HepG2 (cell line): Measurements from ENCODE around the gene NNMT. TPM values are rescaled to one million over a fixed set of nuclear protein-coding genes. Genes with fewer than 3 reads are reported as not detected.

ENCODE experiments used
- ATAC-seq: fragments of 200-7000 bp; cut with Tn5 transposase; 3 replicates; pipeline ENCODE4 v1.9.1; 2020; ENCODE audit warnings: mild to moderate bottlenecking, moderate library complexity
- BruUV-seq: library from RNA; stranded (reverse); fragments of 400-500 nt; replicated peaks from 2 replicates; lab custom pipeline; 2021; lab: Mats Ljungman, UMichigan
- CTCF ChIA-PET: fragments of 300-600 bp; formaldehyde crosslinking; extraction: SDS; loops from one replicate; lab custom pipeline; 2021; ENCODE audit warnings: low total read pairs, inconsistent platforms, low intra/inter-chr PET ratio; lab: Yijun Ruan, JAX
- POLR2A ChIA-PET: fragments of 350-600 bp; sonication (Branson Sonifier 250); formaldehyde crosslinking; loops from one replicate; lab custom pipeline; 2020; ENCODE audit warnings: antibody characterized with exemption, inconsistent platforms; lab: Yijun Ruan, JAX
- DNase-seq: peaks from one replicate; pipeline ENCODE4 v3.0.0-alpha.2; 2015; ENCODE audit warnings: low spot score
- FAIRE-seq: peaks from 3 replicates; lab custom pipeline; 2011; peaks lifted over from hg19 to GRCh38; lab: Jason Lieb, UNC
- H2AFZ ChIP-seq: one replicate; pipeline ENCODE4 v1.6.1; 2011; ENCODE audit warnings: low read length, inconsistent platforms
- H3K27ac ChIP-seq: fragments of 300-600 bp; 3 replicates; pipeline ENCODE4 v1.8.0; 2011; ENCODE audit warnings: mixed run types, mild to moderate bottlenecking, mixed read lengths, low read length, inconsistent platforms; ENCODE audit not compliant: insufficient read depth; ENCODE audit errors: extremely low read length
- H3K27me3 ChIP-seq, 2 experiments: fragments of 200-600 bp in 1 of 2; 2 replicates in 1 of 2; 3 replicates in 1 of 2; pipeline versions ENCODE4 v1.6.0 to v1.8.0; 2011; ENCODE audit warnings: low read length in 2 of 2, mild to moderate bottlenecking in 2 of 2, moderate library complexity in 2 of 2, inconsistent platforms in 1 of 2; ENCODE audit not compliant: insufficient read depth in 2 of 2, control insufficient read depth in 1 of 2
- H3K36me3 ChIP-seq, 2 experiments: fragments of 200-600 bp in 1 of 2; replicated peaks in 1 of 2; 2 replicates in 1 of 2; 3 replicates in 1 of 2; pipeline versions ENCODE4 v1.5.1 to v1.8.0; 2011; ENCODE audit warnings: low read length in 2 of 2, inconsistent platforms in 1 of 2; ENCODE audit not compliant: insufficient read depth in 2 of 2, control insufficient read depth in 1 of 2
- H3K4me1 ChIP-seq: 2 replicates; pipeline ENCODE4 v1.5.1; 2012; ENCODE audit warnings: low read length, inconsistent platforms; ENCODE audit not compliant: insufficient read depth
- H3K4me2 ChIP-seq: 2 replicates; pipeline ENCODE4 v1.6.0; 2011; ENCODE audit warnings: low read depth, low read length, inconsistent platforms
- H3K4me3 ChIP-seq, 3 experiments: fragments of 200-600 bp in 1 of 3; sonication (generic), shearing (Covaris generic) in 1 of 3; replicated peaks in 1 of 3; 2 replicates each; pipeline ENCODE4 v1.5.1; 2011 to 2016; ENCODE audit warnings: low read length in 3 of 3, inconsistent platforms in 2 of 3, low read depth in 2 of 3, mild to moderate bottlenecking in 2 of 3, control low read depth in 1 of 3, mixed read lengths in 1 of 3; ENCODE audit not compliant: insufficient read depth in 1 of 3
- H3K79me2 ChIP-seq: one replicate; pipeline ENCODE4 v1.6.1; 2011; ENCODE audit warnings: low read length, inconsistent platforms; ENCODE audit not compliant: insufficient read depth
- H3K9ac ChIP-seq: 2 replicates; pipeline ENCODE4 v1.6.0; 2011; ENCODE audit warnings: mild to moderate bottlenecking, low read depth, low read length, inconsistent platforms; ENCODE audit not compliant: insufficient read depth
- H3K9me3 ChIP-seq: 2 replicates; pipeline ENCODE4 v1.5.1; 2012; ENCODE audit warnings: mild to moderate bottlenecking, low read length
- H4K20me1 ChIP-seq: 2 replicates; pipeline ENCODE4 v1.6.0; 2011; ENCODE audit warnings: inconsistent platforms, mild to moderate bottlenecking, low read length, moderate library complexity; ENCODE audit not compliant: insufficient read depth
- DPF2 ChIP-seq: sonication (generic); formaldehyde crosslinking; IDR thresholded peaks from 2 replicates; pipeline ENCODE4 v1.4.0; 2020; ENCODE audit warnings: mild to moderate bottlenecking, low read depth, missing genetic modification reagents, borderline replicate concordance
- GABPB1 ChIP-seq: IDR thresholded peaks from 2 replicates; pipeline ENCODE4 v1.6.1; 2016; ENCODE audit warnings: mild to moderate bottlenecking, missing genetic modification reagents, moderate library complexity, missing compliant biosample characterization
- GPN1 ChIP-seq: sonication (generic); formaldehyde crosslinking; IDR thresholded peaks from 2 replicates; pipeline ENCODE4 v1.5.1; 2020; ENCODE audit warnings: missing genetic modification reagents, borderline replicate concordance
- KLF16 ChIP-seq, 2 experiments: sonication (generic) in 1 of 2; formaldehyde crosslinking in 1 of 2; IDR thresholded peaks; 2 replicates each; pipeline versions ENCODE4 v1.6.1 to v1.8.0; 2016 to 2023; ENCODE audit warnings: missing genetic modification reagents in 2 of 2, missing compliant biosample characterization in 1 of 2
- MTA1 ChIP-seq: sonication (generic); formaldehyde crosslinking; IDR thresholded peaks from 2 replicates; pipeline ENCODE4 v1.4.0; 2020; ENCODE audit warnings: missing genetic modification reagents, mild to moderate bottlenecking, borderline replicate concordance
- NFE2 ChIP-seq: sonication (generic); formaldehyde crosslinking; IDR thresholded peaks from 2 replicates; pipeline ENCODE4 v1.4.0; 2020; ENCODE audit warnings: missing genetic modification reagents
- NFYB ChIP-seq: sonication (generic); formaldehyde crosslinking; IDR thresholded peaks from 2 replicates; pipeline ENCODE4 v1.4.0; 2020; ENCODE audit warnings: missing genetic modification reagents
- NONO ChIP-seq, 2 experiments: fragments of 450-650 bp in 1 of 2; sonication (generic) in 1 of 2; formaldehyde crosslinking in 1 of 2; IDR thresholded peaks in 1 of 2; conservative IDR thresholded peaks in 1 of 2; 2 replicates each; pipeline versions ENCODE4 v1.6.1 to v1.8.0; 2017 to 2022; ENCODE audit warnings: mild to moderate bottlenecking in 1 of 2, missing genetic modification reagents in 1 of 2, moderate library complexity in 1 of 2
- PAWR ChIP-seq: sonication (generic); formaldehyde crosslinking; IDR thresholded peaks from 2 replicates; pipeline ENCODE4 v1.4.0; 2020; ENCODE audit warnings: missing genetic modification reagents, mild to moderate bottlenecking, borderline replicate concordance
- RCOR2 ChIP-seq: IDR thresholded peaks from 2 replicates; pipeline ENCODE4 v1.6.1; 2016; ENCODE audit warnings: missing biosample characterization, missing genetic modification reagents
- TBX3 ChIP-seq: fragments of 450-650 bp; IDR thresholded peaks from 2 replicates; pipeline ENCODE4 v1.6.1; 2017; ENCODE audit warnings: antibody characterized with exemption, mild to moderate bottlenecking, inconsistent platforms, borderline replicate concordance
- ZNF251 ChIP-seq: sonication (generic); formaldehyde crosslinking; IDR thresholded peaks from 2 replicates; pipeline ENCODE4 v1.9.0; 2021; ENCODE audit warnings: mild to moderate bottlenecking, missing genetic modification reagents
- ZNF605 ChIP-seq: sonication (generic); formaldehyde crosslinking; IDR thresholded peaks from 2 replicates; pipeline ENCODE4 v1.8.0; 2022; ENCODE audit warnings: mild to moderate bottlenecking, missing genetic modification reagents
- ZNF674 ChIP-seq: sonication (generic); formaldehyde crosslinking; IDR thresholded peaks from 2 replicates; pipeline ENCODE4 v1.5.0; 2020; ENCODE audit warnings: low read depth, mild to moderate bottlenecking, missing genetic modification reagents
- WGBS: methylation state at CpG from one replicate; pipeline ENCODE4 v1.1.6; 2017; ENCODE audit warnings: low lambda C conversion rate; 5-methylcytosine and 5-hydroxymethylcytosine counted together
- in situ Hi-C: cut with HindIII; loops from 2 replicates; pipeline ENCODE4 v1.10.0; 2017; ENCODE audit warnings: low pct_unique_long_range_greater_than_20kb; ENCODE audit not compliant: extremely low pct_ligation_motif_present
- intact Hi-C: fragments of 100-400 bp; cut with micrococcal nuclease; formaldehyde crosslinking; loops from one replicate; pipeline ENCODE4 v1.10.0; 2022; ENCODE audit not compliant: unreplicated experiment
- polyA plus RNA-seq, 8 experiments: library from polyadenylated mRNA; depleted of rRNA in 3 of 8; stranded (reverse) in 7 of 8; unstranded in 1 of 8; fragments of >200 nt; fragmentation: Illumina TruSeq in 4 of 8; extraction: Trizol in 4 of 8; gene quantifications; 2 replicates each; pipeline versions ENCODE4 v1.2.1 to v1.2.3, GENCODE V29; 2011 to 2016; ENCODE audit warnings: low read depth in 4 of 8, missing spikeins in 1 of 8, mixed read lengths in 1 of 8; ENCODE audit not compliant: insufficient read depth in 1 of 8
- total RNA-seq, 5 experiments: library from RNA; depleted of rRNA; stranded (reverse); fragments of >200 nt; fragmentation: Illumina TruSeq; extraction: Trizol; gene quantifications; 2 replicates each; pipeline ENCODE4 v1.2.3, GENCODE V29; 2016; ENCODE audit warnings: low read depth in 1 of 5
- TF ChIP-seq, protein P1 (sequence below): sonication (generic); formaldehyde crosslinking; IDR thresholded peaks from 2 replicates; pipeline ENCODE4 v1.9.0; 2022; ENCODE audit warnings: missing genetic modification reagents, mild to moderate bottlenecking, borderline replicate concordance
- TF ChIP-seq, protein P2 (sequence below): sonication (generic); formaldehyde crosslinking; IDR thresholded peaks from 2 replicates; pipeline ENCODE4 v1.4.0; 2020; ENCODE audit warnings: mild to moderate bottlenecking, missing genetic modification reagents, borderline replicate concordance

Gene NNMT
- total and polyA plus RNA-seq, 2 of the 13 experiments (the other 11 are each of a cell fraction or from before 2014, with no cell fraction given), result 0.13 TPM; not detected in 1

DNA sequence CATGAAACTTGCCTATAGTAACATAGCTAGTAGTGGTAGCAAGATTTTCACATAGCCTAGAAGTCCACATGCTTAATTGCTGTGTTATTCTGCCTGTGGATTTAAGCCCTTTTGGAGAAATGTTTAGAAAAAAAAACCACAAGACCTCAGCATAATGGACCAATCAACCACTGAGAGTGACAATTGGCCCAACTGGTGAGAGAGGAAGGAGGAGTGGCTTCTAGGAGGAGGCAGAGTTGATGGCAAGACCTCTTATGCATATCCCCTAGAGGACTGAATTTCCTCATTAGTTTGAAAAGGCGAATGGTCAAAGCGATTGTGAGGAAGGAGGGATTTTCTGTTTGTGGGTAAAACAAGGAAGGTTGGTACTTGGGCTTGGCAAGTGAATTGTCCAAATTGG is 30.6 kb downstream of the NNMT start (continued):
- TF ChIP-seq PAWR (CRISPR knock-in tag) (no peak), GABPB1 (CRISPR knock-in tag) (no peak), ZNF605 (CRISPR knock-in tag) (no peak)

DNA sequence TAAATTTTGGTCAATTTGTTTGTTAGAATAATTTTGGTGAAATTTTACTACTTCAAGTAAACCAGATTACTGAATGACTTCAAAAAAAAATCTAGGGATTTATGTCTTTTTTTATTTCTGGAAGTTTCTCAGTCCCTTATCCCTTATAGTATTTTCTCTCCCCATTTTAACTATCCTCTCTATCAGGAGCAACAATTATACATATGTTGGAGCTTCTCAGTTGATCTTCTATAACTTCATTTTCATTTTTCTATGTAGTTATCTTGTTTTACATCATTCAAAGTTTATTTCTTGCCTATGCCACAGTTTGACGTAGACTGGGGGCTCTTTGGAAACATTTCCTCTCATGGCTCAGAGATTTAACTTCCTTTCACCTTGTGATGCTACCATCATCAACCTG is 34.2 kb downstream of the NNMT start:
- Histone ChIP-seq H3K9me3 (peaks cover 17% of the 10 kb centered on the region), H3K9ac (no peak overlapping the region), H3K36me3 (no peaks in the 10 kb centered on the region), H3K4me1 (no peaks in the 10 kb centered on the region), H3K79me2 (no peaks in the 10 kb centered on the region), H3K27me3 (peaks cover 1 to 22% of the 10 kb centered on the region in 2 experiments; a peak in 3 of 5 replicates), H3K27ac (no peak overlapping the region), H2AFZ (no peak overlapping the region), H3K4me3 (no peak overlapping the region), H3K4me2 (no peak overlapping the region), H4K20me1 (no peaks in the 10 kb centered on the region)
- 0% methylated on average over 1 of the region's 1 CpG for WGBS
- CTCF ChIA-PET, result no interaction called here
- FAIRE-seq (no peak), ATAC-seq (no peak), DNase-seq (no peak)
- POLR2A ChIA-PET, result no interaction called here
- in situ Hi-C loops (loop anchor here (25.0 kb wide), 1 partner anchor 257 kb away; the partner anchor contains the start of gene NXPE4), intact Hi-C loops (no loop called here)
- no TSS peak for BruUV-seq
- no peak for TF ChIP-seq KLF16 (CRISPR knock-in tag; IDR thresholded peaks at IDR 0.05)
- TF ChIP-seq NFYB (CRISPR knock-in tag), result no peak
- TF ChIP-seq ZNF251, result no peak
- no peak for TF ChIP-seq ZNF674
- TF ChIP-seq RCOR2 (CRISPR knock-in tag), result no peak
- TF ChIP-seq NFE2 (CRISPR knock-in tag), result no peak
- no peak for TF ChIP-seq NONO (IDR thresholded peaks at IDR 0.05)
- TF ChIP-seq NONO (CRISPR knock-in tag; conservative IDR thresholded peaks at IDR 0.05), result no peak
- TF ChIP-seq, protein P1, sequence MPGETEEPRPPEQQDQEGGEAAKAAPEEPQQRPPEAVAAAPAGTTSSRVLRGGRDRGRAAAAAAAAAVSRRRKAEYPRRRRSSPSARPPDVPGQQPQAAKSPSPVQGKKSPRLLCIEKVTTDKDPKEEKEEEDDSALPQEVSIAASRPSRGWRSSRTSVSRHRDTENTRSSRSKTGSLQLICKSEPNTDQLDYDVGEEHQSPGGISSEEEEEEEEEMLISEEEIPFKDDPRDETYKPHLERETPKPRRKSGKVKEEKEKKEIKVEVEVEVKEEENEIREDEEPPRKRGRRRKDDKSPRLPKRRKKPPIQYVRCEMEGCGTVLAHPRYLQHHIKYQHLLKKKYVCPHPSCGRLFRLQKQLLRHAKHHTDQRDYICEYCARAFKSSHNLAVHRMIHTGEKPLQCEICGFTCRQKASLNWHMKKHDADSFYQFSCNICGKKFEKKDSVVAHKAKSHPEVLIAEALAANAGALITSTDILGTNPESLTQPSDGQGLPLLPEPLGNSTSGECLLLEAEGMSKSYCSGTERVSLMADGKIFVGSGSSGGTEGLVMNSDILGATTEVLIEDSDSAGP (CRISPR knock-in tag), result no peak
- TF ChIP-seq, protein P2, sequence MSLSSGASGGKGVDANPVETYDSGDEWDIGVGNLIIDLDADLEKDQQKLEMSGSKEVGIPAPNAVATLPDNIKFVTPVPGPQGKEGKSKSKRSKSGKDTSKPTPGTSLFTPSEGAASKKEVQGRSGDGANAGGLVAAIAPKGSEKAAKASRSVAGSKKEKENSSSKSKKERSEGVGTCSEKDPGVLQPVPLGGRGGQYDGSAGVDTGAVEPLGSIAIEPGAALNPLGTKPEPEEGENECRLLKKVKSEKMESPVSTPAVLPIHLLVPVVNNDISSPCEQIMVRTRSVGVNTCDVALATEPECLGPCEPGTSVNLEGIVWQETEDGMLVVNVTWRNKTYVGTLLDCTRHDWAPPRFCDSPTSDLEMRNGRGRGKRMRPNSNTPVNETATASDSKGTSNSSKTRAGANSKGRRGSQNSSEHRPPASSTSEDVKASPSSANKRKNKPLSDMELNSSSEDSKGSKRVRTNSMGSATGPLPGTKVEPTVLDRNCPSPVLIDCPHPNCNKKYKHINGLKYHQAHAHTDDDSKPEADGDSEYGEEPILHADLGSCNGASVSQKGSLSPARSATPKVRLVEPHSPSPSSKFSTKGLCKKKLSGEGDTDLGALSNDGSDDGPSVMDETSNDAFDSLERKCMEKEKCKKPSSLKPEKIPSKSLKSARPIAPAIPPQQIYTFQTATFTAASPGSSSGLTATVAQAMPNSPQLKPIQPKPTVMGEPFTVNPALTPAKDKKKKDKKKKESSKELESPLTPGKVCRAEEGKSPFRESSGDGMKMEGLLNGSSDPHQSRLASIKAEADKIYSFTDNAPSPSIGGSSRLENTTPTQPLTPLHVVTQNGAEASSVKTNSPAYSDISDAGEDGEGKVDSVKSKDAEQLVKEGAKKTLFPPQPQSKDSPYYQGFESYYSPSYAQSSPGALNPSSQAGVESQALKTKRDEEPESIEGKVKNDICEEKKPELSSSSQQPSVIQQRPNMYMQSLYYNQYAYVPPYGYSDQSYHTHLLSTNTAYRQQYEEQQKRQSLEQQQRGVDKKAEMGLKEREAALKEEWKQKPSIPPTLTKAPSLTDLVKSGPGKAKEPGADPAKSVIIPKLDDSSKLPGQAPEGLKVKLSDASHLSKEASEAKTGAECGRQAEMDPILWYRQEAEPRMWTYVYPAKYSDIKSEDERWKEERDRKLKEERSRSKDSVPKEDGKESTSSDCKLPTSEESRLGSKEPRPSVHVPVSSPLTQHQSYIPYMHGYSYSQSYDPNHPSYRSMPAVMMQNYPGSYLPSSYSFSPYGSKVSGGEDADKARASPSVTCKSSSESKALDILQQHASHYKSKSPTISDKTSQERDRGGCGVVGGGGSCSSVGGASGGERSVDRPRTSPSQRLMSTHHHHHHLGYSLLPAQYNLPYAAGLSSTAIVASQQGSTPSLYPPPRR (CRISPR knock-in tag), result no peak
- TF ChIP-seq DPF2 (CRISPR knock-in tag), result no peak
- no peak for TF ChIP-seq TBX3
- no peak for TF ChIP-seq MTA1 (CRISPR knock-in tag)
- TF ChIP-seq GPN1 (CRISPR knock-in tag), result no peak
